WI38 (cell line): Measurements from ENCODE around the gene RGPD5.
"Not testable (repeated sequence)": the region's sequence is repeated elsewhere in the genome, so short reads cannot be mapped to it uniquely, and the experiment has no call there.

Experiments used
- H3K4me3 ChIP-seq: 2 replicates; pipeline ENCODE4 v1.5.1; 2011; ENCODE audit warnings: low read depth, mild to moderate bottlenecking, control low read depth, low read length

Gene RGPD5

DNA sequence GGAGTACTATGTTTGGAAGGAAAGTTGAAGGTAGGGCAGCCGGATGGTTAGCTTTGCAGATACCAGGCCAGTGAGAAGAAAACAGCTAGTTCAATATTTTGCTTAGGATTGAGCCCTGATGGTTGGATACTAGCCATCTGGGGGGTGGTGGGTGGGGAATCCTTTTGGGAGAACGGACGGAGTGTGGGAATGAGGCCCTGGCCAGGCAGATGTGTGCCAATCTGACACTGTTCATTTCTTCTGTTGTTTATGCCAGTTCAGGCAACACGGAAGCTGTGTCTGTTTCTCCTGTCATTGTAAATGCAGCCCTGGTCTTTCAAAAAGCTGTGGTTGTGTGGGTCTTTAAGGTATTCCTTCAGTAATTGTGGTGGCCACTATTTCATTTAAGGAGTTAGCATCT, 96.9 kb downstream of the RGPD5 start:
- H3K4me3 ChIP-seq: not testable (repeated sequence)

DNA sequence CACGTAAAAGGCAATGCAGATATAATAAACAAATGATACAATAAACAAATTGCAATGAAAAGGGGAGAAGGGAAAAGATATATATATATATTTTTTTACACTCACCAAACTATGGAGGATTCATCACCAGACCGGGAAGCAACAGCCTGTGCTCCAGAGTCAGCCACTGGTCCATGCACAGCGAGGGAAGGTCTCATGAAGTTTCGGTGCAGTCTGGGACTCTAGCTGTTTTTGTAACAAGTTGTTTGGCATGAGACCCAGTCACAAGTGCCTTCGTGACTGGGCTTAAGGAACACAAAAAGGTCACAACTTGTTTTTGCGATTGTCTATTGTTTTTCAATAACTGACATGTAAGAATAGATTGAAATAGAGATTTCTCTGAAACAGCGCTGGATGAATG, 99.6 kb downstream of the RGPD5 start:
- H3K4me3 ChIP-seq: not testable (repeated sequence)

DNA sequence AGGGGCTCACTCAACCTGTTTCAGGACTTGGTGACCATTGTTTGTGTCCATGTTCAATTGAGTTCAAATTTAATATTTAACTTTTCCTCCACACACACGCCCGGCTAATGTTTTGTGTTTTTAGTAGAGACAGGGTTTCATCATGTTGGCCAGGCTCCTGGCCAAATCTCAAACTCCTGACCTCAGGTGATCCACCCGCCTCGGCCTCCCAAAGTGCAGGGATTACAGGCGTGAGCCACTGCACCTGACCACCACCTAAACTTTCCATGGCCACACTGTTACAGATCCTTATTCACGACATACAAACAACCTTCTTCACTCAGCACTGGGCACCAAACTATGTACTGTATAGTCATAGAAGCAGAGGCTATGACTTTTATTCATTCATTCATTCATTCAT, 100.0 kb downstream of the RGPD5 start:
- not testable (repeated sequence) for H3K4me3 ChIP-seq

DNA sequence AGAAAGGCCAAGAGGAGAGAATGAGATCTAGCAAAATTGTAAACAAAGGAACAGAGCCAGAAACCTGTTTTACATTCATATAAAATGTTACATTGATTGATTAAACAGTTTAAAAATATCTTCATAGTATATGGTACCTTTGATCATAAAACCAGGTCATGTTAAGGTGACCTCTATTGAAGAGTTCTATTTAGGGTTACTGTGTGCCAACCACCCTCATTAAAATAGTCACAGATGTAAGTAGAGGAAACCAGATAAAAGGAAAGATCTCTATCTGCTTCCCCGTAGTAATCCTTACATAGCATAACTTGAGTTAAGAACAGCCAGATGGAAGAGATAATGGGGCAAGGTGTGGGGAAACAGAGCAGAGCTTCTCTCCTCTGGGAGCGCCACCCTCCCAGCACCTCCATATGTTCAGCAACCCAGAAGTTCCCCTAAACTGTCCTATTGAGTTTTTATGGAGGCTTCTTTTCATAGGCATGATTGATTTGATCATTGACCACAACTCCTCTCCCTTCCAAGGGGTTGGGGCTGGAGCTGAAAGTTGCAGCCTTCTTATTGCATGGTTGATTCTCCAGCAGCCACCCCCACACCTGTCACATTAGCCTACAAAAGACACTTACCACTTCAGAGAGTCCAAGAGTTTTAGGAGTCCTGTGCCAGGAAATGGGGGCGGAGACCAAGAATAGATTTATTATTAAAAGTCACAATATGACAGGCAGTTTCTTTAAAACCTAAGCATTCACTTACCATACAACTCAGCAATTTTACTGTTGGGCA, 101.2 kb downstream of the RGPD5 start:
- not testable (repeated sequence) for H3K4me3 ChIP-seq

DNA sequence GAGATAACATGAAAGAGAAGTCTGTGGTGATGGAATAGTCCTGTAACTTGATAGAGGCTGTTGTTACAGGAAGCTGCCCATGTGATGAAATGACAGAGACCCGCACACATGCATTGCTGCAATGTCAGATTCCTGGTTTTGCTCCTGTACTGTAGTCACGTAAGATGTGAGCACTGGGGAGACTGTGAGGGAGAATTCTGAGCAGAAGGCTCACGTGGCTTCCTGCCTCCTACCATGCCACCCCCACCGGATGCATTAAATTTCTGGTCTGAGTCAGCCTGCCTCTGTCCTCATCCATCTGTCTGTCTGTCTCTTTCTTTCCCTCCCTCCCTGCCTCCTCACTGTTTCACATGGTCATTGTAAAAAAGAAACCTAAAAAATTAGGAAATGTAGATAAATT, 102.1 kb downstream of the RGPD5 start:
- not testable (repeated sequence) for H3K4me3 ChIP-seq

DNA sequence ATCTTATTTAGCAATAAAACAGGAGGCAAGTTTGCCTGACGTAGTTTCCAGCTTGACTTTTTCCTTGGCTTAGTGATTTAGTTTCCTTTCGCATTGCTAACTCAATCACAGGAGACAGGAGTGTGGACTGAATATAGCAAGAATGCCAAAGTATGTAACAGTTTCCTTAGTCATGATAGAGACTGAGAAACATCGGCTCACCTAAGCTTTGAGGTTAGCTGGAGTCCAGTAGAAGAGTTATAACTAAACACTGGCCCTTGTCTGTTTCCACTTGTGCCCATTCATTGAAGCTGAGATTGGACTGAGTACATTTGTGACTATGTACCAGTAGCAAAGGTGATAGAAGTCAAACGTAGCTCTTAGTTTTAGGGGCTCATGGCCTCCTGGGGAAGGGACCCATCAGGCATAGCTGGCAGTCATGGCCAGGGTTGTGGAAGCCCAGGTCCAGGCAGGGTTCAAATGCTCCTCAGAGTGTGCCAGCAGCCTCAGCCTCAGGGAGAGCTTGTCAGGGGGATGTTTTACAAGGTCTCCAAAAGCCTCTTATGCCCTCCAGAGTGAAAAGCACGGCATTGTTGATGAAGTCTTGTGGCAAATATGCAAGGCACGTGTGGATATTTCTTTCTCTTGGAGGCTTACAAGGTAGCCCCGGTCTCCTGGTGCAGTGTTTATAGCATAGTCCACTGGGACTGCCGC, 103.8 kb downstream of the RGPD5 start:
- not testable (repeated sequence) for H3K4me3 ChIP-seq

DNA sequence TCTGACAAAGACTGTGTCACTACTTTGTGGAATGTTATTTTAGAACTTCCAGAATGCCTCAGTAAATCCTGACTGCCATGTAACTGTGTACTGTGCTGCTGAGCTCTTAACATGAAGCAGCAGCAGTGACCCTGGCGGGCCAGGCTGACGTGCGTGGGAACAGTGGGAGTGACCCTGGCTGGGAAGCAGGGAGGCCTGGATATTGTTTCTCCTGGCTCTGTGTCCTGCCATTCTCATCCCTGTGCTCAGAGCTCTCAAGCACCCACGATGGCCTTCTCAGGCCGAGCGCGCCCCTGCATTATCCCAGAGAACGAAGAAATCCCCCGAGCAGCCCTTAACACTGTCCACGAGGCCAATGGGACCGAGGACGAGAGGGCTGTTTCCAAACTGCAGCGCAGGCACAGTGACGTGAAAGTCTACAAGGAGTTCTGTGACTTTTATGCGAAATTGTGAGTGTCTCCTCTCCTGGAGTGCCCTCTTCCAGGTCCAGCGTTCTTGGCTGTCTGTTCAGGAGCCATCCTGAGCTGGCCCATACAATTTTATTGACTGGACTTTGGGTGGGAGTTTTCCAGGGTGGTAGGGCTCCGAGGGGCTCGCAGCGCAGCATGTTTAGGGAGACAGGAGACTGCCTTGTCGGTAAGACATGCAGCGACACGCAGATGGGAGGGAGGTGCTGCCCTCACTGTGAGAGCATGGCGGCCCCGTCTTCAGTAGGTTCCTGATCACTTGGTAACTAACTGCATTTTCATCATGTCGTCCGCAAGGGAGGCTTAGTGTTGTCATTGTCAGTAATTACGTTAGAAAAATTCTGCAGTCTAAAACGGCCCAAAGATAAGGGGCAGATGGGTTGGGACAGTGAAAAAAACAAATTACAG, 104.6 kb downstream of the RGPD5 start, which contains the start of gene LIMS3:
TSS of gene LIMS3 (plus strand) at position 227 of the 875 bp plus-strand sequence. CDS start at position 268, 41 bp downstream.
- H3K4me3 ChIP-seq: not testable (repeated sequence)

DNA sequence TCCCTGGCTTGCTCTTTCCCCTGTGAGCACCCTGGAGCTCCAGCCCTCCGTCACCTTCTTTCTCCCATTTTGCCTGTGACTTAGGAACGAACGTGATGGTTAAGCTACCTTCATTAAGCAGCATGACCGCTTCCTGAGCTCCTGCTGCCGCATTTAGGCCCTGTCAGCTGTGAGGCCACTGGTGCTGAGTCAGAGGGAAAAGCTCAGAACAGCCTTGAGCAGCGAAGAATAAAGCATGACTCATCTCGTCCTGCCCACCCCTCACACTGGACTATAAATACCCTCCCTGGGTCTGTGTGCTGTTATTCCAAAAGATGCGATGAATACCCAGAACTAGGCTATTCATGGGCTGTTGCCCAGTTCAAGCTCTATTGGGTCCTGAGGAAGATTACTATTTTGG, 111.7 kb downstream of the RGPD5 start:
- not testable (repeated sequence) for H3K4me3 ChIP-seq
